ENCODE results near the gene RARA.

The RARA gene

GRCh38 chr17:40346765-40347158, 37.8 kb downstream of the RARA start:
- H3K4ac ChIP-seq (ENCODE audit: low read depth in 1 of 2, low read length in 2 of 2), result peak overlapping the region; percentile 46 to 56
- peaks cover 50% of the 10 kb centered on the region for H3K79me1 ChIP-seq (replicated peaks; ENCODE audit: low read length, poor library complexity, severe bottlenecking)
- no peak overlapping the region for H2AFZ ChIP-seq (ENCODE audit: low read depth, low read length)
- H2BK12ac ChIP-seq (ENCODE audit: low read length in 2 of 2), result peak overlapping the region in 1 of 2 experiments; percentile 81
- H2BK15ac ChIP-seq (ENCODE audit: low read depth, poor library complexity, severe bottlenecking), result peak overlapping the region; percentile 26
- WGBS, result 100% methylated on average over 1 of the region's 1 CpG
- H3K9ac ChIP-seq (ENCODE audit: low read length), result no peak overlapping the region
- H3K27ac ChIP-seq (ENCODE audit: low read length, poor library complexity, severe bottlenecking), result no peak overlapping the region
- peak overlapping the region; percentile 75 for H4K91ac ChIP-seq (ENCODE audit: low read length)
- peak overlapping the region; percentile 63 to 76 for H3K18ac ChIP-seq (ENCODE audit: low read depth in 1 of 2, low read length in 2 of 2)
- no peak overlapping the region for H2BK5ac ChIP-seq (ENCODE audit: low read depth, low read length, poor library complexity, severe bottlenecking)
- peak overlapping the region in 1 of 2 experiments; percentile 68 for H3K14ac ChIP-seq (ENCODE audit: low read length in 2 of 2)
- no peaks in the 10 kb centered on the region for H3K27me3 ChIP-seq (ENCODE audit: control insufficient read depth in 1 of 2, insufficient read depth in 1 of 2, low read length in 2 of 2)
- no peak overlapping the region for H3K4me2 ChIP-seq (ENCODE audit: low read length, poor library complexity, severe bottlenecking)
- H3K23ac ChIP-seq (ENCODE audit: low read length in 2 of 2), result peak overlapping the region in 1 of 2 experiments; percentile 18
- peak overlapping the region; percentile 15 for H2BK120ac ChIP-seq (ENCODE audit: low read depth, low read length)
- peaks cover 24 to 47% of the 10 kb centered on the region in 2 experiments for H3K36me3 ChIP-seq (ENCODE audit: control insufficient read depth in 1 of 2, insufficient read depth in 2 of 2, low read depth in 1 of 2, low read length in 2 of 2)
- no peaks in the 10 kb centered on the region for H3K9me3 ChIP-seq (ENCODE audit: control insufficient read depth, low read length)
- no peak overlapping the region for H4K8ac ChIP-seq (ENCODE audit: low read length)
- peak overlapping the region; percentile 46 for H2AK5ac ChIP-seq (ENCODE audit: low read length, severe bottlenecking)
- DNase-seq, result no peak
- H3K4me3 ChIP-seq (ENCODE audit: insufficient read depth in 1 of 2, low read depth in 1 of 2, low read length in 2 of 2), result no peak overlapping the region
- H3K4me1 ChIP-seq (ENCODE audit: control insufficient read depth, insufficient read depth, low read depth, low read length), result peaks cover 68% of the 10 kb centered on the region

GRCh38 chr17:40347319-40348135, 38.5 kb downstream of the RARA start:
- peak overlapping the region; percentile 35 to 46 for H3K4ac ChIP-seq (ENCODE audit: low read depth in 1 of 2, low read length in 2 of 2)
- no peak overlapping the region for H3K14ac ChIP-seq (ENCODE audit: low read length in 2 of 2)
- H2AFZ ChIP-seq (ENCODE audit: low read depth, low read length), result no peak overlapping the region
- peak overlapping the region; percentile 77 for H4K91ac ChIP-seq (ENCODE audit: low read length)
- H2BK5ac ChIP-seq (ENCODE audit: low read depth, low read length, poor library complexity, severe bottlenecking), result no peak overlapping the region
- no peak overlapping the region for H3K4me2 ChIP-seq (ENCODE audit: low read length, poor library complexity, severe bottlenecking)
- H3K23ac ChIP-seq (ENCODE audit: low read length in 2 of 2), result no peak overlapping the region
- no peak for DNase-seq
- no peak overlapping the region for H4K8ac ChIP-seq (ENCODE audit: low read length)
- peak overlapping the region; percentile 36 for H2BK120ac ChIP-seq (ENCODE audit: low read depth, low read length)
- H3K4me1 ChIP-seq (ENCODE audit: control insufficient read depth, insufficient read depth, low read depth, low read length), result peaks cover 66% of the 10 kb centered on the region
- peak overlapping the region; percentile 7 to 78 for H2BK12ac ChIP-seq (ENCODE audit: low read length in 2 of 2)
- no peaks in the 10 kb centered on the region for H3K27me3 ChIP-seq (ENCODE audit: control insufficient read depth in 1 of 2, insufficient read depth in 1 of 2, low read length in 2 of 2)
- H3K9ac ChIP-seq (ENCODE audit: low read length), result peak overlapping the region; percentile 41
- H2BK15ac ChIP-seq (ENCODE audit: low read depth, poor library complexity, severe bottlenecking), result no peak overlapping the region
- H3K9me3 ChIP-seq (ENCODE audit: control insufficient read depth, low read length), result no peaks in the 10 kb centered on the region
- no peak overlapping the region for H3K27ac ChIP-seq (ENCODE audit: low read length, poor library complexity, severe bottlenecking)
- peak overlapping the region; percentile 42 for H2AK5ac ChIP-seq (ENCODE audit: low read length, severe bottlenecking)
- no peak overlapping the region for H3K4me3 ChIP-seq (ENCODE audit: insufficient read depth in 1 of 2, low read depth in 1 of 2, low read length in 2 of 2)
- peak overlapping the region; percentile 68 to 76 for H3K18ac ChIP-seq (ENCODE audit: low read depth in 1 of 2, low read length in 2 of 2)
- peaks cover 54% of the 10 kb centered on the region for H3K79me1 ChIP-seq (replicated peaks; ENCODE audit: low read length, poor library complexity, severe bottlenecking)
- H3K36me3 ChIP-seq (ENCODE audit: control insufficient read depth in 1 of 2, insufficient read depth in 2 of 2, low read depth in 1 of 2, low read length in 2 of 2), result peaks cover 32 to 55% of the 10 kb centered on the region in 2 experiments
- 22% methylated on average over 7 of the region's 9 CpGs for WGBS

- peak overlapping the region; percentile 45 for H4K91ac ChIP-seq (ENCODE audit: low read length)
- WGBS, result 86% methylated on average over 2 of the region's 5 CpGs
- H3K27me3 ChIP-seq (ENCODE audit: control insufficient read depth in 1 of 2, insufficient read depth in 1 of 2, low read length in 2 of 2), result no peaks in the 10 kb centered on the region
- peak overlapping the region; percentile 36 for H2BK120ac ChIP-seq (ENCODE audit: low read depth, low read length)
- no peak overlapping the region for H2BK15ac ChIP-seq (ENCODE audit: low read depth, poor library complexity, severe bottlenecking)
- H2AFZ ChIP-seq (ENCODE audit: low read depth, low read length), result no peak overlapping the region
- no peak overlapping the region for H2BK5ac ChIP-seq (ENCODE audit: low read depth, low read length, poor library complexity, severe bottlenecking)
- peak overlapping the region; percentile 43 for H3K9ac ChIP-seq (ENCODE audit: low read length)
- H3K27ac ChIP-seq (ENCODE audit: low read length, poor library complexity, severe bottlenecking), result no peak overlapping the region
- peak overlapping the region; percentile 68 to 76 for H3K18ac ChIP-seq (ENCODE audit: low read depth in 1 of 2, low read length in 2 of 2)
- peak overlapping the region; percentile 7 to 15 for H2BK12ac ChIP-seq (ENCODE audit: low read length in 2 of 2)
- peaks cover 64% of the 10 kb centered on the region for H3K4me1 ChIP-seq (ENCODE audit: control insufficient read depth, insufficient read depth, low read depth, low read length)
- peak overlapping the region in 1 of 2 experiments; percentile 2 for H3K4me3 ChIP-seq (ENCODE audit: insufficient read depth in 1 of 2, low read depth in 1 of 2, low read length in 2 of 2)
- peak overlapping the region in 1 of 2 experiments; percentile 26 for H3K14ac ChIP-seq (ENCODE audit: low read length in 2 of 2)
- no peak for DNase-seq
- H3K4me2 ChIP-seq (ENCODE audit: low read length, poor library complexity, severe bottlenecking), result no peak overlapping the region
- H3K4ac ChIP-seq (ENCODE audit: low read depth in 1 of 2, low read length in 2 of 2), result peak overlapping the region in 1 of 2 experiments; percentile 15
- H3K36me3 ChIP-seq (ENCODE audit: control insufficient read depth in 1 of 2, insufficient read depth in 2 of 2, low read depth in 1 of 2, low read length in 2 of 2), result peaks cover 38 to 61% of the 10 kb centered on the region in 2 experiments
- H3K9me3 ChIP-seq (ENCODE audit: control insufficient read depth, low read length), result no peaks in the 10 kb centered on the region
- peaks cover 53% of the 10 kb centered on the region for H3K79me1 ChIP-seq (replicated peaks; ENCODE audit: low read length, poor library complexity, severe bottlenecking)
- H2AK5ac ChIP-seq (ENCODE audit: low read length, severe bottlenecking), result no peak overlapping the region
- H4K8ac ChIP-seq (ENCODE audit: low read length), result no peak overlapping the region
- H3K23ac ChIP-seq (ENCODE audit: low read length in 2 of 2), result no peak overlapping the region
These were observed 39.1 kb downstream of the RARA start for GRCh38 chr17:40348136-40348504.
